ENCODE data around the gene ALDH9A1.
A peak's percentile ranks its signal among the peaks of the same experiment; 100 is the strongest.
"Not testable (repeated sequence)": the region's sequence is repeated elsewhere in the genome, so short reads cannot be mapped to it uniquely, and the experiment has no call there.

The ALDH9A1 gene

DNA sequence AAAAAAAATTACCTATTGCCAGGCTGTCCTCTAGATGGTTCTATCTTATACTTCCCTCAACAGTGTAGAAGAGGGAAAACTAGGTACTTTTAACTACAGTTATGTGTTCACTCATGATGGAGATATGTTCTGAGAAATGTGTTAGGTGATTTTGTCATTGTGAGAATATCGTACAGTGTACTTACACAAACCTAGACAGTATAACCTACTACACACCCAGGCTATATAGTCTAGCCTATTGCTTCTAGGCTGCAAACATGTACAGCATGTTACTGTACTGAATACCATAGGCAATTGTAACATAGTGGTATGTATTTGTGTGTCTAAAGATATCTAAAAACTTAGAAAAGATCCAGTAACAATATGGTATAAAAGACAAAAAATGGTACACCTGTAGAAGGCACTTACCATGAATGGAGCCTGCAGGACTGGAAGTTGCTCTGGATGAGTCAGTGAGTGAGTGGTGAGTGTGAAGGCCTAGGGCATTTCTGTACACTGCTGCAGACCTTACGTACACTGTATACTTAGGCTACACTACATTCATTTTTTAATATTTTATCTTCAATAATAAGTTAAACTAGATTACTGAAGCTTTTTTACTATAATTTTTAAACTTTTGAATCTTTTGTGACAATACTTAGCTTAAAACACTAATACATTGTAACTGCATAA, 54.2 kb downstream of the ALDH9A1 start:
- DNase-seq, result no peak

DNA sequence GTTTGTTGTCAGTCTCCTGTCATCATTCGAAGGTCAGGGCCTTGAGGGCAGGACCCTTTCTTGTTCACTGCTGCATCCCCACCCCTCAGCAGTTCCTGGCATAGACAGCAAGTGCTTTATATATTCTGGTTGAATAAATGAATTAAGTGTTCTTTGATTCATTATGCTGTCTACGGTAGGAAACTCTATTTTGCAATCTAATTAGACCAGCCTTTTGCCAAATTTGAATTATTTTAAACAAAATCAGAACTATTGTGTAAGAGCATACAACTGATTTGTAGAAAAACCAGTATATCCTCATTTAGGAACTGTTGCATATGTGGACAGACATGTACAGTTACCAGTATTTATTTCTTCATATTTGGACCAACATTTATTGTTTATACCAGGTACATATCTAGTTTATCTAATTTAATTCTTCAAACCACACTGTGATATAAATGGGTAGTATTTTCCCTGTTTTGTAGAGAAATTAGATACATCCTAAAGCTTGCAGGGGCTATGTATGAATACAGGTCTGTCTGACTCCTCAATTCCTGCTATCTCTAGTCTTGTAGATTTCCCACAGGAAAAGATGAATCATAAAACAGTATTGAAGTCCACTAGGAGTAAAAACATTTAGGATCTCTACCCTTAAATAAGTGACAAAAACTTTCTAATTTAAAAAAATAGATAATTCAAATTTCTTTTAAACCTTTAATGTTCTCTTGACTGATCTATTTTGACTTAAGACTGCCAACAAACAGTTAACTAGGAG, 57.0 kb downstream of the ALDH9A1 start:
- DNase-seq, result no peak

DNA sequence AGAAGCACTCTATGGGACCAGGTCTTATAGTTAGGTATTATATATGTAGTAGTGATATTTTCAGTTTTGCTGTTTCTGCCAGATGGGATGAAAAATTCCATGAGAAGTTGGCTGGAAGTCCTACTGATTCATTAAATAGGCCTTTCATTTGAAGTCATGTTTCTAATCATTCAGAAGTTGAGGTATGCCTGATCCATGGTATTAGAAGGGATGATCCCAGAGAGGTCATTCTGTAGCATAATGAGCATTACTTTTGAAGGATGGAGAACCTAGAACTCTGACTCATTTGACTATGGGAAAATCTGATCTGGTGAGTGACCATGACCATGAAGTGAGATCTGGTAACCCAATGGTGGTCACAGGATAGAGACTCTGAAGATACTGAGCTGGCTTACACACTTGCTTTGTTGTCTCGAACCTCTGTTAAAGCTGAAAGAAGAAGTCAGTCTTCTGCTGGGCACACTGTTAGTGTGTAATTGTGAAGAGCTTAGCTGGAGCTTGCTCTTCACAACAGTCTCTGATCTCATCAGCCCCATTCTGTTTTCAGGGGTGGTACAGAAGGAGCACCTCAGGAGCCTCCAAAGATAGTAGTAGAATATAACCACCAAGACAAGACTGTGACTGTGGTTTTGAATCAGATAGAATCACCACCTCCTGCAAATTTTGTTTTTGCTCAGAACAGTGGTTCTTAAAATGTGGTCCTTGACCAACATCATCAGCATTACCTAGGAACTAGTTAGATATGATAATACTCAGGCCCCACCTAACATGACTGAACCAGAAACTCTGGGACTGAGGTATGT, 58.3 kb downstream of the ALDH9A1 start:
- DNase-seq, result no peak

DNA sequence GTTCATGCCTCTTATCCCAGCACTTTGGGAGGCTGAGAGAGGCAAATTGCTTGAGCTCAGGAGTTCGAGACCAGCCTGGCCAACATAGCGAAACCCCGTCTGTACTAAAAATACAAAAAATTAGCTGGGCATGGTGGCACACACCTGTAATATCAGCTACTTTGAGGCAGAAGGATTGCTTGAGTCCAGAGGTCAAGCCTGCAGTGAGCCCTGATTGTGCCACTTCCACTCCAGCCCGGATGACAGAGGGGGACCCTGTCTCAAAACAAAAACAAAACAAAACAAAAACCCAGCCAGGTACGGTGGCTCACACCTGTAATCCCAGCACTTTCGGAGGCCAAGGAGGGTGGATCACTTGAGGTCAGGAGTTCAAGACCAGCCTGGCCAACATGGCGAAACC, 60.2 kb downstream of the ALDH9A1 start:
- not testable (repeated sequence) for DNase-seq

DNA sequence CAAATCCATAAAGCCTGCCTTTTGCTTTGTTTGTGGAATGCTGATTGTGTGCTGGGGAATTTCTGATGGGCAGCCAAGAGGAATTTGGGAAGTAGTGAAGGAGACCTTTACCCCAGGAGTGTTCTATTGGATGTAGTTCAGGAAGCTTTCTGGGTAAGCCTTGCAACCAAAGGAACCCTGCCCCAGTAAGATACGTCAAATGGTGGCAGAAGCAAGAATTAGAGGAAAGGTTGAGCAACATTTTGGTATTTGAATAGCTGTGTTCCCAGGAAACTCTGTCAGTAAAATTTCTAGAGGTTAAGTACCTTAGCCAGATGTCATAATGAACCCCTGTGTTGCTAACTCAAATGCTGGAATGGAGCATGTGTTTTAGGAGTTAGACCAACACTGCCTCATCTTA, 60.9 kb downstream of the ALDH9A1 start:
- DNase-seq, result no peak

DNA sequence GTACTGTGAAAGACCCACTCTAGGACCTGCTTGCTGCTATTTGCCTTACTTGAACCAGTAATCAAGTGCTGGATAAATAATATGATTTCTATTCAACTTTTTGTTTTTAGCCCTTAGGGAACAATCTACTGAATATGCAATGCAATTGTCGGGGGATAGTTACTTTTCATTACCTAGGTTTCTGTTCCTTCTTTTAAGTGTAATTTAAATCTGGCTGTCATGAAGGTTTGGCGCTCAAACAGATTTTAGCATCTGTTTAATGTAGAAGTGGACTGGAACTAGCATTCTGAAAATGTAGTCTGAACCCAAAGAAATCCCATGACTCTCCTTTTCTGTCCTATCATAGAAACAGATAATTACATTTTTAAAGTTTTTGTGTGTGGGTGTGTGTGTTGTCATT, 62.5 kb downstream of the ALDH9A1 start:
- DNase-seq, result no peak

DNA sequence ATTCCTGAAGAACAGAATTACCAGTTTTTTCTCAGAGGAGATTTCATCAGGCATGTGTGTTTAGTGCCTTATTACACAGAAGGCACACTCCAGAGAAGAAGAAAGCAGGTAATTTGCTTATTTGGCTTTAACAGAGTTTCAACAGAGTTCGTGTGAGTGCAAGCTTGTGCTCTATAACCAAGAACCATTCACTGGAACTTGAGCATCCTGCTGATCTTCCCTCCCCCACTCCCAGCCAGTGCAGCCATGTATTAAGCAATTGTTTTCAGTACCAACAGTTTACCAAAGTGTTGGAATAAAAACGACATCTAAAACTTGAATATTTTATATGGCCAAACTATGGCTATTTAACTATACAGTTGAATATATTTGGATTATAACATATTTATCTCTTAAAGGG, 63.0 kb downstream of the ALDH9A1 start:
- no peak for DNase-seq

DNA sequence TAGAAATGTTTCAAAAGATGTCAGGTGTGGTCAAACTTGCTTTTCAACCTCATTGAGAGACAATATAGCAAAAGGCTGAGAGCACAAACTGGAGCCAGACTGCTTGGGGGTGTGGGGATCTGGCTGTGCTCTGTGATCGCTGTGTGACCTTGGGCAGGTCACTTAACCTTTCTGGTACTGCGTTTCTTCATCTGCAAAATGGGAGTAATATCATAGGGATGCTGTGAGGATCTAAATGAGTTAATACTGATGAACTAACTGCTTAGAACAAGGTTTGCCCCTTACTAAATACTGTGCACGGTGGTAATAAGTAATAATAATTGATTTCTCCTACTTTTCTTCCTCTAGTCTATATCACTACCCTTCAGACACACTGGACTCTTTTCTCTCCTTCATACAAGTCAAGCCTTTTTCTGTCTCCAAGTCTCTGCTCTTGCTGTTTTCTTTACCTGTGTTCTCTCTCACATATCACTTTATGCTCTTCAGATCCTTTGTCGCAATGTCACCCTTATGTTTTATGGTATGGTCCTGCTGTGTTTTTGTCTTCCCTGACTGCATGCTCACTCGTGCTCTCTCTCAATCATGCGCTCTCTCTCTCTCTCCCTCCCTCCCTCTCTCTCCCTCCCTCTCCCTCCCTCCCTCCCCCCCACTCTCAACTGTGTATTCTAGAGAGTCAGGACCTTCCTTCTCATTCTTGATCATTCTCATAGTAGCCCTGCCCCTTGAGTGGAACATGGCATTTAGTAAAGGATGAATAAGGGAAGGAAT, 64.0 kb downstream of the ALDH9A1 start:
- DNase-seq, result no peak

DNA sequence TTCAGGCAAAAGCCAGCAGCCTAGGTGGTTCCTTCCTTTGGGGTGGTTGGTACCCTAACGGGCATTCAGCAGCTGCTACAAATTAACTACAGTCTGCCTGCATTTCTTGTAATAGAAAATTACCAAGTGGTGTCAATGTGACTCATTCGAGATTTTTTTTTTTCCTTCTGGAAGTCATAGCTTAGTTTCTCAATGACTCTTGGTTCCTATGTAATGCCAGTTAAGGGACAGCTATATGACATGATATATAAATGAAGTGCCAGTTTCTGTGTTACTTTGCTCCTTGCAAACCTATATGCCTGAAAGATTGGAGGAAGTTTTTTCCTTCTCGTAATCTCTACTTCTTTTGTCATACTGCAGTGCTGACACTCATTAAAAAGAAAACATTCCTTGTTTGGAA, 64.7 kb downstream of the ALDH9A1 start:
- no peak for DNase-seq

DNA sequence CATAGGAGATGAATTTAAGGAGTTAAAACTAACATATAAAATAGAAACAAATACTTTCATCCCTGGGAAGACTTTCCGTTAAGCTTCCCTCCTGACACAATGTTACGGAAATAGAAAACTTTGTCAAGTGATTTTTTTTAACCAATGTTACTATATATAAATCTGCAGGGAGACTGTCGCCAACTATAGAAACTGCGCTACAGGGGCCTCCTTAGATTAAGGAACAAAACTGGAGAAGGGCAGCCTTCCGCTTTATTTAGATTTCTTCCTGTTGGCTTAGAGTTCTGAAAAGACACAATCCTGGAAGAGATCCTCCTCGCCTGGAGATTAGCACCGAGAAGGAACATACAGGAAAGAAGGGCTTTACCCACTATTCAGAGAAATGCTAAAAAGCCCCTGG, 65.9 kb downstream of the ALDH9A1 start:
- DNase-seq, result no peak

DNA sequence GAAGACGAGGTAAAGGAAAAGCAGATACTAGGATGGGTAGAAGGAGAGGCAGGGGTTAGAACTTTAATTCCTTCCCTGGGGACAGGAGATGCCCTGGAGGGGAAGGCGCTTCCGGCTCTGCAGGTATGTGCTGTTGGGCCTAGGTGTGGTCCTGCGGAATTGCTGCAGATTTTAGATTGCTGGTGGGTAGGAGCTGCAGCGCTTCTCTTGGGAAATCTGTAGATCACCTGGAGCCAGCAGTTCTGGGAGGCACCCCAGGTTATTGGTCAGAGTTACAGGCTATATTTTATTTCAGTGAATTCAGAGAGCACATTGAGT, 66.3 kb downstream of the ALDH9A1 start:
- DNase-seq, result no peak

DNA sequence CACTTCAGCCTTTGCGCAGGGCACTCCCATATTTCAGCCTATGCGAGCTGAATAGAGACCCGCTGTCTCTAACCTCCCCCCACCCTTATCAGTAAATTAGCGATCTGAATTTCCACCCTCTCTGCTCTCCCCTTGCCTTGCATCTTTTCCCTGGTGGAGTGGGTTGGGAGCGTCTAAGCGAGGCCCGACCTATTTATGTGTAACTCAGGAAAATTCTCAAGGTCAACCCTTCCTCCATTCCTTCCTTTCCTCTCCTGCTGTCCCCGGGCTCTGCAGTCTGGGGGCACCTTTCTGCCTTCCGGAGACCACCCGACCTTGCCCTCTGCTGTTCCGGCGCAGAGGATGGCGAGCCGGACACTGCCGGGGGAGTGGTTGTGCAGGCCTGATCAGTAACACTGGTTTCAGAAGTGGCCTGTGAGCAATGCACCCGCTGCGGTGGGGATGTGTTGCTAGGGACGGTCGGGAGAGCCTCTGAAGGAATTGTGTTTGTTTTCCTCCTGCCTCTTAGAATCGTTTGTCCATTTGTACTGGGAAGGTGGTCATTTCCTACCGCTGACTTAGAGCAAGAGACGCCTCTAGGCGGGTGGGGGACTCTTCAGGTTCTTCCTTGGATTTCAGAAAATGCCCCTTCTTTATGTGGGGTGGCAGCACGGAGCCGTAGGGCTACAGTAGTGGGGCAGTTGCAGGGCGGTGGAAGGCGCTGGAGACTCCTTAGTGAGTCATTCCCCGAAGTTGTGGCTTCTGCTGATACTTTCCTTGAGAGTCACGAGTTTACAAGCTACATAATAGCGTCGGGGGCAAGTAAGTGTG, 66.8 kb downstream of the ALDH9A1 start:
- DNase-seq, result peak; percentile 68

DNA sequence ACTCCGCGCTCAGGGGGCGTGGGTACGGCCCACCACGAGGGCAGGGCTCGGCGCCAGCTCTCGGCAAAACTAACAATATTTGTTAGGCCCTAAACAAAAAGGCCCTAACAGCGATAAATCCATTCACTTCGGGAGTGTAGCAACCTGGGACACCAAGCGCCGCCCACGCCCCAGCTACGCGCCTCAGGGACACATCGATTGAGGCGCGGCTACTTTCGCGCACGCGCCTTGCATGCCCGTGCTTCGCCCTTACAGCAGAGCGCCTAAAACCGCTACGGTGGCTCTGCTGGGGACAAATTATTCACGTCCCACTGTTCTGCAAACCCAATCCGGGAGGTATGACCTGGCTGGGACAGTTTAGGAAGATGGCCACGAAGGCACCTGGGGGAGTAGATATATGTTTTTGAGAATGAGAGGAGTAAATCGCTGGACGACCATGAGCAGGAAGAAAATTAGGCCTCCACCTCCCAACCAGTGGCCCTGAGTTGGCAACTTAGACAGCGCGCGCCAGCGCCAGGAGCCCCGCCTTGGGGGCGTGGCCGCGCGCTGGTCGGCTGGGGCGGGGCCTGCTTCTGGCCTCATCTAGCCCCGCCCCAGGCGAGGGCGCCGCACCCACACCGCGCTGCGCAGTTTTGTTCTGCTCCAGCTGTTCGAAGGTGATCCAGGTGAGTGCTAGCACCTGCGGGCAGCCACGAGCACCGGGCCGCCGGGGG, 67.6 kb downstream of the ALDH9A1 start, which contains the start of gene MGST3:
Gene MGST3 (plus strand): TSS at position 606 of the 713 bp plus-strand sequence. CDS start 18,614 bp downstream, outside the sequence.
- peak; percentile 95 for DNase-seq

DNA sequence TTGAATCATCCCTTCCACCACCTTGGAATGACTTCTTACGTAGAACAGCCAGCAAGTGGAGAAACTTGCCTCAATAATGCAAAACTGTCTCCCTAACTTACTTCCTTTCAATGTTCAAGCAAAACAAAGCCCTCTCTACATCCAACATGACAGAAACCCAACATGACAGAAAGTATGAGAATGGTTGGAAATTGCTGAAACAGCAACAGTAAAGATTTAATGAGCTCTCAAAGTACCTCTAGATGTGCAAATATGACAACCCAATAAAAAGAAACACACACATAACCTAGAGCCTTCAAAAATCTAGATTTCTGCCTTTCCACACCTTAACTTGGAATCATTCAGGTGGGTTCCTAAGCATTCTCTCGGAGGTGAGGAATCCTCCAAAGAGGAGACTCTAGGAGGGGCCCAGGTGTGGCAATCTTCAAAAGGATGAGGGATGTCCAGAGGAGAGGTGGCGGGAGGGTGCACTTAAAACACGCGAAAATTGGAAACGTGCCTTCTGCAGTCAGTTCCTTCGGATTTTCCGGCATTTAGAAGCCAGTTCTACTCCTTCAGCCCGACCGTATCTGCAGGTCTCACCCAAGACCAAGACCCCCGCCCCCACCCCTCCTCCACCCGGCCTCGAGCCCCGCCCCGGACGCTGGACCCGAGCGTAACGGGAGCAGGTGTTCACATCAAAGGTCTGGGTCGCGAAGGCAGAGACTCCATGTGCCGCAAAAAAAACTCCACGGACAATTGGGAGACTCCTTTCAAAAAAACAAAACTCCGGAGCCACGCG, 68.3 kb downstream of the ALDH9A1 start:
- DNase-seq, result no peak

DNA sequence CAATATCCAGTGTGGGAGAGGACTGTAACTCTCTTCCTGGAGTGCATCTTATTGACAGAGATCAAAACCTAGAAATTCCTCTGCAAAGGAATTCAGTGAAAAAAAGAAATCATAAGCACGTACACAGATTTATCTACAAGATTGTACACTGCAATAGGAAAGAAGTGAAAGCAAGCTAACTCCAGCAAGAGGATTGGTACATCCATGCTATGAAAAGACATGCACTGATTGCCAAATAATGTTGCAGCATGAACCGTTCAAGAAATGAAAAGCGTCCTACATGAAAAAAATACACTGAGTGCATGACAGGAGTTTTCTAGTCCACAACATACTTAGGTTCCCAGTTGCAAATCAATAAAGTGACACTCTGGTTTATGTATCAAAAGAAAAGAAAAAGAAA, 69.2 kb downstream of the ALDH9A1 start:
- DNase-seq, result no peak

DNA sequence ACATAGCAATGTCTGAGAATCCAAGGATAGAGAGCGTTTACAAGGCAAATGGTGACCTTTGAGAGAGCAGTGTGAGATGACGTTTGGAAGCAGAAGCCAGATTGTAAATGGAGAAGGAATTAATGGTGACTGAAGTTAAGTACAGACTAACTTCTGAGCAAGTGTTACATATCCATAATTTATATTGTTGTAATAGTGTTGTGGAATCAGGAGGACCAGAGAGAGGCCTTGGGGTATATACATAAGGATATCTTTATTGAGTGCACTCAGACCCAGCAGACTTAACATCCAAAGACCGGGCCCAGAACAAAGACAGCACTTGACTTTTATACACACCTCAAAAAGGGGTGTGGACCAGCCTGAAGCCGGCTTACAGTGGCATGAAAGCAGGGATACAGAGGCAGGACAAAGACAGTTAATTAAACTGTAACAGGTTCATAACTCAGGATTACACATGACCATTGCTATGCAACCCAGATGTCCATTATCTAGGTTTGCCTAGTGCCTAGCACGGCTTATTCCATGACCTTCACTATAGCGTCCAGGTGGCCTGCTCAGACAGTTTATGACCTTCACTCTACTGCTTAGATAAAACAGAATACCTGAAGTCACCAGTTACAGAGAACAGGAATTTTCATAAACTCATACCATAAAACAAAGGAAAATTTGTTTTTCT, 70.1 kb downstream of the ALDH9A1 start:
- DNase-seq, result no peak

DNA sequence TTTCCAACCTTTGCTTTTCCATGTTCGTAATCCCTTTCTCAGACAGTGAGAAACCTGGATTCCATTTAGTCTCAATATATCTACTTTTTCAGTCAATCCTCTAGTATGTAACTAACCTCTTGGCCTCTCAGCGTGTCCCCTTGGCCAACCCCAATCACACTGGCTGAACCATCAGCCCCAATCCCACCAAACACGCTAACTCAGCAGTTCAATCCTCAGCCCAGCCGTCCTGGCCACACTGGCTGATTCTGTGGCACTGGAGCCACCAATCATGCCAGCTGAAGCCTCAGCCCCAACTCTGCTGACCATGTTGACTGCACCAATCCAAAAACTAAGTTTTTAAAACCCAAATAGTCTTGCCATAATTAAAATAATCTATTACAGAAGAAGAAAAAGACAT, 73.9 kb downstream of the ALDH9A1 start:
- no peak for DNase-seq

DNA sequence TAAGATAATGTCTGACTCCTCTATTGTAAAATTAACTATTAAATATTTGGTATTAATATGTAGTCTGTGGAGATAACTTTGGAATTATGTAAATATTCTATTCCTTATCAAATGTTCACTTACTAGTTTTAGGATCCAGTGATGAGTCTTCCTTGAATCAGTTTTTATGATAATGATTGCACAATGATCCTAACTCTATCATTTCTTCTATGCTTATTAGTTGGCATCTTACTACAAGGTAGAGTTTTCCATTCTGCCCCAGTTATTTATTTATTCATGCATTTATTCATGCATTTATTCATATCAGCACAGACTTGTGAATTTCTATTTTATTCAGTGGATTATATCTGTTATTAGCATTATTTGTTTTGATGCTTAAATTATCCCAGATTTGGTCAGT, 74.7 kb downstream of the ALDH9A1 start:
- no peak for DNase-seq

DNA sequence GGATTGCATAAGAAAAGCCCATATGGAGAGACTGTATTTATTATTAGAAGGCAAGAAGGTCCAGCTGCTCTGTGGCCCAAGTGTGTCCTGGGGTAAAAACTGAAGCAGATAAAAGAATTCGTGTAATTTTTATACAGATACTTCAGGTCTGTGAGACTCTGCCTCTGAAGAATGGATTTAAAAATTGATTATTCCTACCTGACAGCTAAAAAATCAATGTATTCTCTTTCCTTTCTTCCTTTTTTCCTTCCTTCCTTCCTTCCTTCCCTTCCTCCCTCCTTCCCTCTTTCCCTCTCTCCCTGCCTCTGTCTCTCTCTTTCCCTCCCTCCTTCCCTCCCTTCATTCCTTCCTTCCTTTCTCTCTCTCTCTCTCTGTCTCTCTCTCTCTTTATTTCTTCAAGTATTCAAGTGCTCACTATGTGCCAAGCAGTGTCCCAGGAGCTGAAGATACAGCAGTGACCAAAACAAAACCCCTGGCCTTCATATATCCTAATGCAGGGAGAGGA, 78.7 kb downstream of the ALDH9A1 start:
- DNase-seq, result no peak

DNA sequence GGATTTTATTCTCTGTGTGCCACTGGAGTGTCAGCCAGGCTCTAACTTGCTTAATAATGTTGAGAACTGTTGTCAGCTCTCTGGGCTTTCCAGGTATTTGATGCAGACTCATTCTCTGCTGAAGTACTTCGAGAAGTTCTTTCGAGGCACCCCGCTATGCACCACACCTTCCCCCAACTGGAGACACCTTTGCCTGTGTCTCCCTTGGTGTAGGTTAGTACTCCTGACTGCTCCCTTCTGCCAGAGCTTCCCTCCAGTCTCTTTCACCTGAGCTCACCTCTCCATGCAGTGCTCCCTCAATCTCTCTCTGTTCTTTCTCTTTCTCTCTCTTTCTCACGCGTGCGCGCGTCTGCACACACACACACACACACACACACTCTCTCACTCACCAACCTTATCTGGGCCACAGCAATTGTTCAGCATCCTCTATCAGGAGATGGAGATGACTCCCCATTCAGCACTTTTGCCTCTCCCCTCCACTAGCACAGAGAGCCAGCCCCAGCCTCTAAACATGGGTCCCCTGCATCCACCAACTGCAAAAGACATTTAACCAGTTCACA, 81.3 kb downstream of the ALDH9A1 start:
- DNase-seq, result no peak
